HCT116 (cell line): ENCODE measurements around the gene SGK2. TPM values are rescaled to one million over a fixed set of nuclear protein-coding genes. Genes with fewer than 3 reads are reported as not detected.

Experiments used
- ATAC-seq: fragments of 200-7000 bp; cut with Tn5 transposase; 2 replicates; pipeline ENCODE4 v1.9.1; 2020; ENCODE audit warnings: mild to moderate bottlenecking, moderate library complexity
- BruUV-seq: library from RNA; stranded (reverse); fragments of 400-500 nt; replicated peaks from 2 replicates; lab custom pipeline; 2021; lab: Mats Ljungman, UMichigan
- CTCF ChIA-PET: fragments of 300-600 bp; sonication (Branson Sonifier 250); formaldehyde crosslinking; loops from one replicate; lab custom pipeline; 2021; ENCODE audit warnings: antibody characterized with exemption; lab: Charles Lee
- POLR2A ChIA-PET: fragments of 300-600, 350-600 bp; sonication (Branson Sonifier 250); formaldehyde crosslinking; loops from one replicate; lab custom pipeline; 2021; ENCODE audit warnings: antibody characterized with exemption; lab: Charles Lee
- RAD21 ChIA-PET, 2 experiments: fragments of 300-600 bp; sonication (Branson Sonifier 250); formaldehyde crosslinking; loops; one replicate each; lab custom pipeline; 2023; ENCODE audit warnings: low total read pairs in 2 of 2; ENCODE audit not compliant: uncharacterized antibody in 2 of 2, unreplicated experiment in 2 of 2, low non-redundant PET in 1 of 2; lab: Charles Lee
- DNase-seq: peaks from one replicate; pipeline ENCODE4 v3.0.0-alpha.2; 2010; ENCODE audit warnings: low read depth, low spot score
- H2AFZ ChIP-seq: fragments of 200-600 bp; shearing (Covaris generic), sonication (generic); 2 replicates; pipeline ENCODE4 v1.6.1; 2017; ENCODE audit warnings: low read depth, mixed run types, mixed read lengths, antibody characterized with exemption, low read length; ENCODE audit not compliant: poor library complexity, severe bottlenecking
- H3K27ac ChIP-seq: 2 replicates; pipeline ENCODE4 v1.5.1; 2012; ENCODE audit warnings: low read depth, low read length
- H3K27me3 ChIP-seq: fragments of 200-600 bp; sonication (generic); 2 replicates; pipeline ENCODE4 v1.6.1; 2016; ENCODE audit warnings: mixed run types, low read length, mixed read lengths; ENCODE audit not compliant: insufficient read depth
- H3K36me3 ChIP-seq, 2 experiments: fragments of 200-500 bp in 1 of 2; fragments of 200-600 bp in 1 of 2; sonication (Bioruptor generic) in 1 of 2; sonication (generic) in 1 of 2; 2 replicates each; pipeline versions ENCODE4 v1.5.1 to v1.6.1; 2014 to 2016; ENCODE audit warnings: low read length in 2 of 2, inconsistent platforms in 1 of 2, mixed read lengths in 1 of 2, mixed run types in 1 of 2; ENCODE audit not compliant: insufficient read depth in 2 of 2, control insufficient read depth in 1 of 2
- H3K4me1 ChIP-seq, 2 experiments: fragments of 200-600 bp in 1 of 2; sonication (generic) in 1 of 2; 2 replicates each; pipeline versions ENCODE4 v1.5.1 to v1.6.1; 2012 to 2017; ENCODE audit warnings: low read length in 2 of 2, inconsistent platforms in 1 of 2, mild to moderate bottlenecking in 1 of 2, mixed read lengths in 1 of 2, mixed run types in 1 of 2, moderate library complexity in 1 of 2; ENCODE audit not compliant: insufficient read depth in 2 of 2, control insufficient read depth in 1 of 2
- H3K4me2 ChIP-seq: fragments of 200-600 bp; sonication (generic); 2 replicates; pipeline ENCODE4 v1.6.1; 2017; ENCODE audit warnings: mixed run types, low read length, mixed read lengths
- H3K4me3 ChIP-seq, 2 experiments: fragments of 200-600 bp in 1 of 2; sonication (generic) in 1 of 2; replicated peaks in 1 of 2; 2 replicates each; pipeline ENCODE4 v1.5.1; 2011 to 2016; ENCODE audit warnings: low read length in 2 of 2, control low read depth in 1 of 2, low read depth in 1 of 2, mild to moderate bottlenecking in 1 of 2, mixed read lengths in 1 of 2, mixed run types in 1 of 2
- H3K79me2 ChIP-seq: fragments of 200-600 bp; sonication (generic); 2 replicates; pipeline ENCODE4 v1.6.1; 2017; ENCODE audit warnings: mild to moderate bottlenecking, mixed run types, low read length, moderate library complexity, mixed read lengths; ENCODE audit not compliant: insufficient read depth
- H3K9ac ChIP-seq: fragments of 200-600 bp; sonication (generic); 2 replicates; pipeline ENCODE4 v1.6.1; 2016; ENCODE audit warnings: low read length, mixed read lengths
- H3K9me2 ChIP-seq: fragments of 200-600 bp; sonication (generic), shearing (Covaris generic); 2 replicates; pipeline ENCODE4 v1.6.1; 2017; ENCODE audit warnings: mixed run types, mild to moderate bottlenecking, moderate library complexity; ENCODE audit not compliant: insufficient read depth
- H3K9me3 ChIP-seq, 2 experiments: fragments of 200-500 bp in 1 of 2; fragments of 200-600 bp in 1 of 2; sonication (Bioruptor generic) in 1 of 2; sonication (generic) in 1 of 2; 2 replicates each; pipeline ENCODE4 v1.6.1; 2014 to 2017; ENCODE audit warnings: low read length in 2 of 2, mixed read lengths in 2 of 2, inconsistent platforms in 1 of 2, low read depth in 1 of 2, mild to moderate bottlenecking in 1 of 2, mixed run types in 1 of 2, moderate library complexity in 1 of 2; ENCODE audit not compliant: control insufficient read depth in 1 of 2, insufficient read depth in 1 of 2
- H4K20me1 ChIP-seq: fragments of 200-600 bp; sonication (generic), shearing (Covaris generic); 2 replicates; pipeline ENCODE4 v1.6.1; 2017; ENCODE audit warnings: mixed run types, mild to moderate bottlenecking, moderate library complexity; ENCODE audit not compliant: insufficient read depth
- ATF3 ChIP-seq: IDR thresholded peaks from 2 replicates; pipeline ENCODE4 v1.6.1; 2012
- CTCF ChIP-seq, 3 experiments: fragments of 200-600 bp in 1 of 3; sonication (generic) in 1 of 3; IDR thresholded peaks in 2 of 3; conservative IDR thresholded peaks in 1 of 3; 2 replicates each; pipeline ENCODE4 v1.5.1; 2012 to 2017; ENCODE audit warnings: low read depth in 2 of 3, low read length in 2 of 3, antibody characterized with exemption in 1 of 3, borderline replicate concordance in 1 of 3, control low read depth in 1 of 3, mild to moderate bottlenecking in 1 of 3, mixed read lengths in 1 of 3, mixed run types in 1 of 3, moderate library complexity in 1 of 3; ENCODE audit not compliant: insufficient read depth in 1 of 3
- EZH2 ChIP-seq: fragments of 200-600 bp; sonication (generic); IDR thresholded peaks from 2 replicates; pipeline ENCODE4 v1.6.1; 2017; ENCODE audit warnings: antibody characterized with exemption, mixed run types
- EZH2phosphoT487 ChIP-seq: fragments of 200-600 bp; IDR thresholded peaks from 2 replicates; pipeline ENCODE4 v1.6.1; 2018; ENCODE audit warnings: antibody characterized with exemption, borderline replicate concordance
- POLR2A ChIP-seq: IDR thresholded peaks from 2 replicates; pipeline ENCODE4 v1.7.0; 2011; ENCODE audit warnings: borderline replicate concordance; ENCODE audit not compliant: insufficient read depth, insufficient read length; ENCODE audit errors: extremely low read depth
- POLR2AphosphoS5 ChIP-seq: IDR thresholded peaks from 2 replicates; pipeline ENCODE4 v1.6.1; 2011; ENCODE audit warnings: mild to moderate bottlenecking, low read depth, low read length, moderate library complexity
- RAD21 ChIP-seq: IDR thresholded peaks from 2 replicates; pipeline ENCODE4 v1.6.1; 2012; ENCODE audit warnings: low read depth, mild to moderate bottlenecking
- intact Hi-C: fragments of 100-400 bp; cut with micrococcal nuclease; formaldehyde crosslinking; loops from 2 replicates; pipeline ENCODE4 v1.10.0; 2022
- total RNA-seq: library from RNA; stranded (reverse); gene quantifications from one replicate; pipeline ENCODE4 v1.2.1, GENCODE V29; 2021; ENCODE audit not compliant: unreplicated experiment

The SGK2 gene
- total RNA-seq, 1 experiment from 2014 or later = 2.3 TPM

GRCh38 chr20:43560974-43561373 lies 2.1 kb downstream of the SGK2 start:
- Histone ChIP-seq H3K9ac (no peak overlapping the region), H3K27ac (no peak overlapping the region), H3K4me2 (no peak overlapping the region), H3K36me3 (no peaks in the 10 kb centered on the region), H3K9me3 (no peaks in the 10 kb centered on the region), H3K9me2 (no peaks in the 10 kb centered on the region), H4K20me1 (no peaks in the 10 kb centered on the region), H3K79me2 (no peaks in the 10 kb centered on the region), H2AFZ (no peak overlapping the region), H3K27me3 (no peaks in the 10 kb centered on the region), H3K4me3 (no peak overlapping the region), H3K4me1 (peaks cover 10 to 20% of the 10 kb centered on the region in 2 experiments)
- ATAC-seq (no peak), DNase-seq (no peak)
- POLR2A ChIA-PET = no interaction called here
- intact Hi-C loops = no loop called here
- TF ChIP-seq ATF3 = no peak
- no peak for TF ChIP-seq POLR2A
- no peak for TF ChIP-seq EZH2phosphoT487
- CTCF ChIA-PET = no interaction called here
- BruUV-seq = no TSS peak
- RAD21 ChIA-PET = no interaction called here

DNA sequence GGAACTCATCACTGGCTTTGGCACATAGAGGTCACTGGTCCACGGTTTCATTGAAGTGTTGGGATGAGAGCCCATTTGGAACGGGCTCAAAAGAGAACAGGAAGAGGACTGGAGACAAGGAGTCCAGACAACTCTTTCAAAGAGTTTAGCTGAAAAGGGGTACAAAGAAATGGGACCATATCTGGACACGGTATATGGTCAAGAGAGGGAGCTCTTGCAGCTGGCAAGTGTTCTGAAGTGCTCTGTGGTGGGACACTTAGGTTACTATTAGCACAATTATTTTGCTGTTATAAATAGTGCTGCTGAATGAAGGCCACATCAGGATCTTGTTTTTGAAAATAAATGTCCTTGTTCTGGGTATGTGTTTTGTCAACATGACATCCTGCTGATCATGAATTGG lies 4.6 kb downstream of the SGK2 start:
- RAD21 ChIA-PET = interaction anchor here in 1 of 2 experiments (0.7 kb wide), 1 partner anchor 22 kb away, joined by 4 read pairs; no protein-coding TSS in a partner anchor
- BruUV-seq = no TSS peak
- Histone ChIP-seq H2AFZ (no peak overlapping the region), H3K9me2 (no peaks in the 10 kb centered on the region), H3K9me3 (no peaks in the 10 kb centered on the region), H3K27ac (no peak overlapping the region), H3K36me3 (no peaks in the 10 kb centered on the region), H4K20me1 (no peaks in the 10 kb centered on the region), H3K4me3 (no peak overlapping the region), H3K79me2 (no peaks in the 10 kb centered on the region), H3K4me1 (peaks cover 7 to 11% of the 10 kb centered on the region in 2 experiments; a peak in 3 of 4 replicates), H3K4me2 (no peak overlapping the region), H3K27me3 (no peaks in the 10 kb centered on the region), H3K9ac (no peak overlapping the region)
- intact Hi-C loops = no loop called here
- DNase-seq (no peak), ATAC-seq (0 out of 2 replicates have a peak, but pooled peaks have one; percentile 46)
- POLR2A ChIA-PET = no interaction called here
- TF ChIP-seq RAD21 (peak; percentile 49), EZH2 (no peak), CTCF (IDR thresholded peaks at IDR 0.05 in 2 of 3, conservative IDR thresholded peaks at IDR 0.05 in 1 of 3; ENCODE audit: borderline replicate concordance in 1 of 3, insufficient read depth in 1 of 3, low read depth in 2 of 3, low read length in 2 of 3) (peak; percentile 14 to 19 (median 18); a peak in 2 of 6 replicates), POLR2AphosphoS5 (no peak), POLR2A (no peak)
- CTCF ChIA-PET = no interaction called here
